Measurements from ENCODE around the gene DOLPP1.

Gene DOLPP1

DNA sequence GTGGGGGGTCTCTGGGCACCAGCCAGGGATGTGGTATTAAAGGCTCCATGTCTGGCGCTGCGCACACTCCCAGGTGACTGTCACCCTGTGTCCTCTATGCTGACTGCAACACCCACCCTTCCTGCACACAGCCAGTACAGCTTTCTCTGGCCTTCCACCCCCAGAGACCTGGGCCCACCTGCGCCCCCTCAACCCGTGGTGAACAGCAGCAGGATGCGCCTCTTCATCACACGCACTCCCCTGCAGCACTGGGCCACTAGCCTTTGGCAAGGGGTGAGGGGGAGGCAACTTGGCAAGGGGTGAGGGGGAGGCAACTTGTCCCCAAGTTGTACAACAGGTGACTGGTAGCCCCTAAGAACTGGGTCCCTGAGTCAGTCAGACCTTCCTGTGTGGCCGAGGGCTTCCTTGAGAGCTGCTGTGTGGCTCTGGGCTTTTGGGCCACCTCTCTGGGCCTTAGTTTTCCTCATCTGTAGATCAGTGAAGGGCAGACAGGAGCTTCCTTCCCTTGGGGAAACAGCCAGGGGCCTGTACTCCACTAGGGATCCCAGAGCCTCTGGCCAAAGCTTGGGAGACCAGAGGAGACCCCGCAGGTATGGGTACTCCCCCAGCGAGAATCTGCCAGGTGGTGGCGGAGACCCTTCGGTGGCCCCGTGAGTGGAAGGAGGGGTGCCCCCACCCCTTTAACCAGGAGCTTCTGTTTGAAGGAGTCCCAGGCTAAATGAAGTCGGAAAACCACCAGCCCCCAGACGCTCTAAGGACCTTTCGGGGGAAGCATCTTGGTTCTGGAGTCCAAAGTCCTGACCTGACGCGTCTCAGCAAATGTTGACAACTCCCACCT lies 25.2 kb downstream of the DOLPP1 start:
- TF ChIP-seq CTCF (IDR thresholded peaks at IDR 0.05; ENCODE audit: low read length, missing control alignments), result no peak
- DNase-seq (ENCODE audit: low read depth), result no peak
- H3K4me3 ChIP-seq (replicated peaks; ENCODE audit: low read depth, low read length), result no peak overlapping the region

- TF ChIP-seq CTCF (IDR thresholded peaks at IDR 0.05; ENCODE audit: low read length, missing control alignments), result no peak
- no peak for DNase-seq (ENCODE audit: low read depth)
- H3K4me3 ChIP-seq (replicated peaks; ENCODE audit: low read depth, low read length), result no peak overlapping the region
These were observed 26.7 kb downstream of the DOLPP1 start for GRCh38 chr9:129107651-129108050.

DNA sequence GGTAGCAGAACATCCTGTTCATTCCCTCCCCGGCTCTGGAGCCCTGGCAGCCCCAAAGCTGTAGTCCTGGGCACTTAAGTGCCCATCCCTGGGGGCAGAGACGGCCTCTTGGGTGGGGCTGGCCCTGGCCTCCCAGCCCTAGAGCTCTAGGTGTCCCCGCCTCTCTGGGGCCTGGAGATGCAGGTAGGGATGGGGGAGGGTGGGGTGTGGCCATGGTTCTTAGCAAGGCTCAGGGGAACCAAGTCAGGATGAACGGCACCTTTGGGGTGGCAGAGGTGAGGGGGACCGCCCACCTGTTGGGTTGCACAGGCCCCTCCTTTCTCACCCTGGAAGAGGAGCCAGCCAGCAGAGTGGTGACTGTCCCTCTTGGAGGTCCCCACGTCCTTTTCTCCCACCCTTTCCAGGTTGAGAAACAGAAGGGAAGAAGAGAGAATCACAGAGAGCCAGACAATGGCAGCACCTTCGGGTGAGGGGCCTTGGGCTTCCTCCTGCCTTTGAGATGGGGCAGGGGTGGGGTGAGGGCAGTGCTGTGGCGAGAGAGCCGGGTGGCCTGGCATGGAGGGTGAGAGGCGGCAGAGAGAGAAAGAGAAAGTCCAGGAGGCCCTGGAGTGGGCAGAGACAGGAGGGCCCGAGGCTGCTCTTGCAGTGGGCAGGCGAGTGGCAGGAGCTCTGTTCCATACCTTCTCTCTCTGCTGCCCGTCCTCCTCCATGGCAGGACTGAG lies 27.3 kb downstream of the DOLPP1 start:
- H3K4me3 ChIP-seq (replicated peaks; ENCODE audit: low read depth, low read length), result no peak overlapping the region
- DNase-seq (ENCODE audit: low read depth), result no peak
- TF ChIP-seq CTCF (IDR thresholded peaks at IDR 0.05; ENCODE audit: low read length, missing control alignments), result no peak

DNA sequence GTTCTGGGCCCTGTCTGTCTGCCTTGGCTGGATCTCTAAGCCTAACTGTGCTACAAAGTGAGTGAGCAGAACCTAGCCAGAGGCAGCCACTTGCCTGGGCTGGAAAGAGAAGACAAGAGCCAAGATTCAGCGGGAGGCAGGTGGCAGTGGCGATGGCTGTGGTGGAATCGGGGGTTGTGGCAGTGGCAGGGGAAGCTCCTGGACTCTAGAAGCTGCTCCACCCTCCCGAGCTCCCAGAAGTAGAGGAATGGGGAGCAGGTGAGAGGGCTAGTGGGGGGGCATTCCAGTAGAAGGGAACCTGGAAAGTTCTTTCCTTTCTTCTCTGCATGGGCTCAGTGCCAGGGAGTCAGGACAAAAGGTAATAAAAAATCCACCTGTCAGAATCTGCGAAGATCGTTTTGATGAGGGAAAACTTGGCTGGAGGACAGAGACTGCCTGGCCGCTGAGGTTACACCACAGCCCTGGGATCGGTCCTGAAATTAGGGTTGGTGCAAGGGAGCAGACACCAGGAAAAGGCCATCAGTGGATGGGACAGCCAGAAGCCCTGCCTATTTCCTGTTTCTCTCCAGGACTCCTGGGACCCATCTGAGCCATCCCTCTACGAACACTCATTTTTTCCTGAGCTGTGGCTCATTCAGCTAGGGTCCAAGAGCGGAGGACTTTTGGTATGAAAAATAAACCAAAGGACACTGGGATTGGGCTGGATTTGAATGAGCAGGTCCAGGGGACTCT lies 28.1 kb downstream of the DOLPP1 start:
- peak overlapping the region; percentile 76 for H3K4me3 ChIP-seq (replicated peaks; ENCODE audit: low read depth, low read length)
- DNase-seq (ENCODE audit: low read depth), result no peak

DNA sequence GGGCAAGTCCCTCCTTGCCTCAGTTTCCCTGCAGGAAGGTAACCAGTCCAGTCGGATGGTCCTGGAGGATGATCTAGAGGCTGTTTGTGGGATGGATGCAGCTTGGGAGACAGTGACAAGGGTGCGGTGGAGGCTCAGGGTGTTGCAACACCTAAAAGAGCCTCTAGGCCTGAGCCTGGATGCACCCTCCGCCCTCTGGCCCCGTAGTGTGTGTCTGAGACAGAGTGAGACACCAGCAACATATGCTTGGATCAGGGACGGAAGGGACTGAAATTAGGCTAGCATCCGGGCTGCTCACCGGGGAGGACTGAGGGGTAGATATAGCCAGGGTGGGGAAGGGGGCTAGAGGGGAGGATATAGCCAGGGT lies 28.6 kb downstream of the DOLPP1 start:
- no peak for DNase-seq (ENCODE audit: low read depth)
- peak overlapping the region; percentile 76 for H3K4me3 ChIP-seq (replicated peaks; ENCODE audit: low read depth, low read length)
- TF ChIP-seq CTCF (IDR thresholded peaks at IDR 0.05; ENCODE audit: low read length, missing control alignments), result no peak

More for the DNA sequence above, 28.1 kb downstream of the DOLPP1 start:
- no peak for TF ChIP-seq CTCF (IDR thresholded peaks at IDR 0.05; ENCODE audit: low read length, missing control alignments)

GRCh38 chr9:129109952-129110739 lies 29.2 kb downstream of the DOLPP1 start:
- peak; percentile 24 for DNase-seq (ENCODE audit: low read depth)
- TF ChIP-seq CTCF (IDR thresholded peaks at IDR 0.05; ENCODE audit: low read length, missing control alignments), result no peak
- peak overlapping the region; percentile 76 for H3K4me3 ChIP-seq (replicated peaks; ENCODE audit: low read depth, low read length)

Measured in fibroblast of pulmonary artery (primary cell).